Measurements from ENCODE around the gene RIOX2. TPM values are rescaled to one million over a fixed set of nuclear protein-coding genes. Genes with fewer than 3 reads are reported as not detected.

Gene RIOX2
- total RNA-seq, 3 donors from 2014 or later (not counting 1 experiment from before 2014, with no cell fraction given) = 8.7 to 16.2 (median 13.5) TPM

DNA sequence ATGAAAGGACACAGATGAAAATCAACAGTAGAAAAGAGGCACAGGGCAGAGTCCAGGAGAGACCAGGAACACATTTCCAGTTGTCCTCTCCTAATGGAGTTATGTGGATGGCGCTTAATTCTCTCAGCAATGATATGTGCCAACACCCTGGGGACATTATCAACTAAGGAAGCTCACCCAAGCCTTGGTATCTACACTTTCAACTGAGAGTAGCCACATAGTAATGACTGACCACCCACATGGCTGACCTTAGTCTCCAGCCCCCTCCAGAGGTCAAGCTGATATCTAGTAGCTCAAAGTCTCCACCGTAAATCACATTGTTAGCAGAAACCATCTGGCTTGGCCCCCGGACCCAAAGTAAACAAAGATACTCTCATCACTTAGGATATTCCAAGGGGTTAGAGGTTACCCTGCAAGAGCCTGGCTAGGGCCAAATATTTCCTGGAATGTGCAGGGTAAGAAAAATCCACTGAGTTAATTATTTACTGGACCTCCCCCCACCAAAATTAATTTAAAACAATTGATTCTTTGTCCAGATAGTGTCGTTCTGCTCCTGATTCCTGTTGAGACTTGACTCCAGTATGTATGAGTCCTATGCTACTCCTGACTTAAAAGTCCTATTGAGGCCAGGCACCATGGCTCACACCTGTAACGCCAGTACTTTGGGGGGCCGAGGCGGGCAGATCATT is 38.1 kb upstream of the RIOX2 start:
- intact Hi-C loops (cut with micrococcal nuclease) = no loop called here
- H3K36me3 ChIP-seq (ENCODE audit: control insufficient read depth, insufficient read depth, low read length) = no peaks in the 10 kb centered on the region
- ATAC-seq (no peak), DNase-seq (no peak)
- Mint-ChIP-seq H3K4me1 (peaks cover 0 to 7% of the 10 kb centered on the region in 2 donors), H3K36me3 (no peaks in the 10 kb centered on the region), H3K27ac (no peak overlapping the region), H3K9me3 (no peaks in the 10 kb centered on the region), H3K27me3 (ENCODE audit: low read depth in 2 of 2) (peaks cover 10% of the 10 kb centered on the region in 2 donors), H3K4me3 (no peak overlapping the region)
- 91% methylated on average over 7 of the region's 7 CpGs for WGBS (ENCODE audit: insufficient coverage)
- H3K4me1 ChIP-seq (ENCODE audit: control insufficient read depth, insufficient read depth, low read length) = no peaks in the 10 kb centered on the region
- TF ChIP-seq, protein P1, sequence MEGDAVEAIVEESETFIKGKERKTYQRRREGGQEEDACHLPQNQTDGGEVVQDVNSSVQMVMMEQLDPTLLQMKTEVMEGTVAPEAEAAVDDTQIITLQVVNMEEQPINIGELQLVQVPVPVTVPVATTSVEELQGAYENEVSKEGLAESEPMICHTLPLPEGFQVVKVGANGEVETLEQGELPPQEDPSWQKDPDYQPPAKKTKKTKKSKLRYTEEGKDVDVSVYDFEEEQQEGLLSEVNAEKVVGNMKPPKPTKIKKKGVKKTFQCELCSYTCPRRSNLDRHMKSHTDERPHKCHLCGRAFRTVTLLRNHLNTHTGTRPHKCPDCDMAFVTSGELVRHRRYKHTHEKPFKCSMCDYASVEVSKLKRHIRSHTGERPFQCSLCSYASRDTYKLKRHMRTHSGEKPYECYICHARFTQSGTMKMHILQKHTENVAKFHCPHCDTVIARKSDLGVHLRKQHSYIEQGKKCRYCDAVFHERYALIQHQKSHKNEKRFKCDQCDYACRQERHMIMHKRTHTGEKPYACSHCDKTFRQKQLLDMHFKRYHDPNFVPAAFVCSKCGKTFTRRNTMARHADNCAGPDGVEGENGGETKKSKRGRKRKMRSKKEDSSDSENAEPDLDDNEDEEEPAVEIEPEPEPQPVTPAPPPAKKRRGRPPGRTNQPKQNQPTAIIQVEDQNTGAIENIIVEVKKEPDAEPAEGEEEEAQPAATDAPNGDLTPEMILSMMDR (IDR thresholded peaks at IDR 0.05) = no peak
- H3K4me3 ChIP-seq (ENCODE audit: low read length) = no peak overlapping the region
- H3K9me3 ChIP-seq (ENCODE audit: control insufficient read depth, insufficient read depth, low read length) = no peaks in the 10 kb centered on the region
- H3K27ac ChIP-seq (ENCODE audit: low read length) = no peak overlapping the region
- no peaks in the 10 kb centered on the region for H3K27me3 ChIP-seq (ENCODE audit: control insufficient read depth, insufficient read depth, low read length)

DNA sequence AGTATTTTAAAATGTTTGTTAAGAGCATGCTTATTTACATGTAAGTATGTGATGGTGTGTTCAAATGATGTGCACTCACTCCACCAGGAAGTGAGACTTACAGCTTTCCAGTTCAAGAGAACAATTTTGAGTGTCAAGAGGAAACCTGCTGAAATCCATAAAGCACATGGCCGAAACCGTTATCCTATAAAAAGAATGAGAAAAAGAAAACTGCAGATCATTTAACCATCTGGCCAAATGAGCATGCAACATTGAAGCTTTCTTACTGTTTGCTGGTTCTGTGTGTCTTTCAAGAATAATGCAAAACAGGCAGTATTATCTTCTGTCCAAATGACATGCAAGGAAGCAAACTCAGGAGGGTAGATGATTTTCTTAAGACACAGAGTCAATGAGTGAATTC is 36.6 kb upstream of the RIOX2 start:
- intact Hi-C loops (cut with micrococcal nuclease) = no loop called here
- H3K9me3 Mint-ChIP-seq = no peaks in the 10 kb centered on the region
- peaks cover 9 to 10% of the 10 kb centered on the region in 2 donors for H3K27me3 Mint-ChIP-seq (ENCODE audit: low read depth in 2 of 2)

DNA sequence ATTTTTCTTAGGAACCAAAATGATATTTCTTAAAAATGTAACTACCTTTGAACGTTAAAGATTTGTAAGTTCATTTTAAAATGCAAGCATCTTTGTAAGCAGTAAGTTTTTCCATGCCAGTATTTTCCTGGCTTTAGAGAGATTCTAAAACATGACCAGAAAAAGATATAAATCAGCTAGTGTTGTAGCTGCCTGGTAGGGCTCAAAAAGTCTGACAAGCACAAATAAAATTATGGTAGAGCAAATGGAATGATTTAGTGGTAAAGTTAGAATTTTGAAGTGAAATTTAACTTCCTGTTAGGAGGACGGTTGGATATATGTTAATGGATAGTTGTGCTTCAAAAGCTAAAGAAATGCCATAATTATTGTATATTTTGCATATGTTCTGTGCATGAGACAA is 33.2 kb upstream of the RIOX2 start:
- Histone ChIP-seq H3K4me3 (ENCODE audit: low read length) (no peak overlapping the region), H3K36me3 (ENCODE audit: control insufficient read depth, insufficient read depth, low read length) (no peaks in the 10 kb centered on the region), H3K4me1 (ENCODE audit: control insufficient read depth, insufficient read depth, low read length) (peaks cover 8% of the 10 kb centered on the region), H3K9me3 (ENCODE audit: control insufficient read depth, insufficient read depth, low read length) (no peaks in the 10 kb centered on the region), H3K27ac (ENCODE audit: low read length) (no peak overlapping the region), H3K27me3 (ENCODE audit: control insufficient read depth, insufficient read depth, low read length) (no peaks in the 10 kb centered on the region)
- TF ChIP-seq, protein P1 (IDR thresholded peaks at IDR 0.05) = no peak
- H3K9me3 Mint-ChIP-seq = no peaks in the 10 kb centered on the region
- no peaks in the 10 kb centered on the region for H3K36me3 Mint-ChIP-seq
- H3K27ac Mint-ChIP-seq = no peak overlapping the region
- peaks cover 11 to 16% of the 10 kb centered on the region in 2 donors for H3K4me1 Mint-ChIP-seq
- peaks cover 0 to 7% of the 10 kb centered on the region in 2 donors for H3K27me3 Mint-ChIP-seq (ENCODE audit: low read depth in 2 of 2)
- WGBS (ENCODE audit: insufficient coverage) = no CpG with 5 or more reads among the region's 2 CpGs
- H3K4me3 Mint-ChIP-seq = no peak overlapping the region
- no peak for DNase-seq
- intact Hi-C loops (cut with micrococcal nuclease) = no loop called here
- ATAC-seq = no peak

More for the DNA sequence above, 36.6 kb upstream of the RIOX2 start:
- Mint-ChIP-seq H3K4me1 (peaks cover 6 to 8% of the 10 kb centered on the region in 2 donors), H3K27ac (no peak overlapping the region), H3K4me3 (no peak overlapping the region), H3K36me3 (no peaks in the 10 kb centered on the region)
- no peaks in the 10 kb centered on the region for H3K27me3 ChIP-seq (ENCODE audit: control insufficient read depth, insufficient read depth, low read length)
- TF ChIP-seq, protein P1 (IDR thresholded peaks at IDR 0.05) = no peak
- DNase-seq (no peak), ATAC-seq (no peak)
- H3K4me1 ChIP-seq (ENCODE audit: control insufficient read depth, insufficient read depth, low read length) = peaks cover under 1% of the 10 kb centered on the region
- no peak overlapping the region for H3K27ac ChIP-seq (ENCODE audit: low read length)
- no peaks in the 10 kb centered on the region for H3K9me3 ChIP-seq (ENCODE audit: control insufficient read depth, insufficient read depth, low read length)
- H3K4me3 ChIP-seq (ENCODE audit: low read length) = no peak overlapping the region
- 36% methylated on average over 2 of the region's 2 CpGs for WGBS (ENCODE audit: insufficient coverage)
- no peaks in the 10 kb centered on the region for H3K36me3 ChIP-seq (ENCODE audit: control insufficient read depth, insufficient read depth, low read length)

DNA sequence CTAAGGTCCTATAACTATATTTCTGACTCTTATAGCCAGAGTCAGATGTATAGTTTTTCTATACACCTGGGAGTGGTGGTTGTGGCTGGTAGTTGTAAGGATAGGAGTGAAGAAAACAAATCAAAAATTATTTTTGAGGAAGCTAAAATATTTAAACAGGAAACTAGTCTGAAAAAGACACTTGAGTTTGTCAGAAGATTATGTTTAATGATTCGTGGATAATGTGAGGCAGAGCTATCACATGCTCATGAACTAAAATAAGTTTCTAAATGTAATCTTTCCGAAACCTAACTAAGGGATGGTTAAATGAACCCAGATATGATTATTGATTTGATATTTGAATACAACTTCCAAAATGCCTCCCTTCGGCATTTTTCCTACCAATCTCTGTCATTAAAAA is 32.5 kb upstream of the RIOX2 start:
- Histone ChIP-seq H3K36me3 (ENCODE audit: control insufficient read depth, insufficient read depth, low read length) (no peaks in the 10 kb centered on the region), H3K4me3 (ENCODE audit: low read length) (no peak overlapping the region), H3K4me1 (ENCODE audit: control insufficient read depth, insufficient read depth, low read length) (peaks cover 8% of the 10 kb centered on the region), H3K27me3 (ENCODE audit: control insufficient read depth, insufficient read depth, low read length) (no peaks in the 10 kb centered on the region), H3K27ac (ENCODE audit: low read length) (no peak overlapping the region), H3K9me3 (ENCODE audit: control insufficient read depth, insufficient read depth, low read length) (no peaks in the 10 kb centered on the region)
- Mint-ChIP-seq H3K27ac (no peak overlapping the region), H3K36me3 (no peaks in the 10 kb centered on the region), H3K9me3 (no peaks in the 10 kb centered on the region), H3K4me3 (no peak overlapping the region), H3K27me3 (ENCODE audit: low read depth in 2 of 2) (peaks cover 0 to 7% of the 10 kb centered on the region in 2 donors), H3K4me1 (peaks cover 11 to 16% of the 10 kb centered on the region in 2 donors)
- WGBS (ENCODE audit: insufficient coverage) = 50% methylated on average over 1 of the region's 3 CpGs
- DNase-seq = no peak
- TF ChIP-seq, protein P1 (IDR thresholded peaks at IDR 0.05) = no peak
- no peak for ATAC-seq
- intact Hi-C loops (cut with micrococcal nuclease) = no loop called here
